Measurements from ENCODE around the gene VENTX.

VENTX gene

GRCh38 chr10:133278577-133279265 is 41.1 kb downstream of the VENTX start:
- Histone ChIP-seq H3K4me3 (ENCODE audit: insufficient read depth, low read depth, low read length) (no peak overlapping the region), H3K9me3 (ENCODE audit: control insufficient read depth, low read length) (no peaks in the 10 kb centered on the region), H3K27me3 (ENCODE audit: control insufficient read depth, insufficient read depth, low read length, poor library complexity, severe bottlenecking) (peaks cover 20% of the 10 kb centered on the region), H3K27ac (ENCODE audit: insufficient read depth, low read depth, low read length, poor library complexity, severe bottlenecking) (no peak overlapping the region), H3K36me3 (ENCODE audit: control insufficient read depth, insufficient read depth, low read length) (no peaks in the 10 kb centered on the region), H3K4me1 (ENCODE audit: control insufficient read depth, insufficient read depth, low read length) (peaks cover 23% of the 10 kb centered on the region)
- WGBS, 2 experiments, result 90 to 91% methylated on average over 19 of the region's 19 CpGs

DNA sequence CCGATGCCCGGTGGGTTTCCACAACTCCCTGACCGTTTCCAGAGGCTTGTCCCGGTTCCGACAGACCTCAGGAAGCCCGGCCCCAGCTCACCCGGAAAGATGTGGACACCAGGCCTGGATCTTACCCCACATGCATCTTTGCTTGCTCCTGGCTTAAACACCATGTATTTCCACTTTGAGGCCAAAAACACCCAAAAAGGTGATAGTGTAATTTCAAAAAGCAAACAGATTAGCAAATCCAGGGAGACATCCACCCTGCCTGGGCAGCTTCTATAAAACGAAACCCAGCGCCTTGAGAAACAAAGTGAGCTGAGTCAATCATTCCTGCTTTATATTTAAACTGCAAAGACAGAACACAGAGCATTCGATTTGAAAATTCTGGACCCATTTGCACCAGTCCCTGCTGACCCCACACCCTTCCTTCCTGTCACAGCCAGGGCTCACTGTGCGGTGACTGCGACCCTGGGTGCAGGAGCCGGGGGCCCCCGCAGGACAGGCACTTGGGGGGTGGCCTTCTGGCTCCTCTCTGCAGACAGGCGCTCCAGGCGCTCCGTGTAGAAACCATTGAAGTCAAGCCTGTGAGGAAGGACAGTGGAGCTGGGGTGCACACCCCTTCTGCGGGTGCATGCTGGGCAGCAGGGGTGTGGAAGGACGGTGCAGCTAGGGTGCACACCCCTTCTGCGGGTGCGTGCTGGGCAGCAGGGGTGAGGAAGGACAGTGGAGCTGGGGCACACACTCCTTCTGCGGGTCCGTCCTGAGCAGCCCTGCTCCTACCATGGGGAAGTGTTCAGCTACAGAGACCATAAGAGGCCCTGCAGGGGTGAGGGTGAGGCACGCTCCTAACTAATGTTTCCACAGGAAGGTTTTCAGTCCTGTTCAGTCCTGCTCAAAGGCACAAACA is 41.9 kb downstream of the VENTX start:
- Histone ChIP-seq H3K4me1 (ENCODE audit: control insufficient read depth, insufficient read depth, low read length) (peaks cover 23% of the 10 kb centered on the region), H3K27me3 (ENCODE audit: control insufficient read depth, insufficient read depth, low read length, poor library complexity, severe bottlenecking) (peaks cover 20% of the 10 kb centered on the region), H3K27ac (ENCODE audit: insufficient read depth, low read depth, low read length, poor library complexity, severe bottlenecking) (no peak overlapping the region), H3K4me3 (ENCODE audit: insufficient read depth, low read depth, low read length) (no peak overlapping the region), H3K36me3 (ENCODE audit: control insufficient read depth, insufficient read depth, low read length) (no peaks in the 10 kb centered on the region), H3K9me3 (ENCODE audit: control insufficient read depth, low read length) (no peaks in the 10 kb centered on the region)
- WGBS, 2 experiments, result 94 to 95% methylated on average over 24 of the region's 24 CpGs

GRCh38 chr10:133280391-133281059 is 42.9 kb downstream of the VENTX start:
- peaks cover 15% of the 10 kb centered on the region for H3K4me1 ChIP-seq (ENCODE audit: control insufficient read depth, insufficient read depth, low read length)
- no peak overlapping the region for H3K27ac ChIP-seq (ENCODE audit: insufficient read depth, low read depth, low read length, poor library complexity, severe bottlenecking)
- no peak overlapping the region for H3K4me3 ChIP-seq (ENCODE audit: insufficient read depth, low read depth, low read length)
- H3K9me3 ChIP-seq (ENCODE audit: control insufficient read depth, low read length), result no peaks in the 10 kb centered on the region
- no peaks in the 10 kb centered on the region for H3K36me3 ChIP-seq (ENCODE audit: control insufficient read depth, insufficient read depth, low read length)
- peaks cover 15% of the 10 kb centered on the region for H3K27me3 ChIP-seq (ENCODE audit: control insufficient read depth, insufficient read depth, low read length, poor library complexity, severe bottlenecking)
- WGBS, 2 experiments, result 93% methylated on average over 10 of the region's 10 CpGs

GRCh38 chr10:133281084-133281483 is 43.4 kb downstream of the VENTX start:
- Histone ChIP-seq H3K9me3 (ENCODE audit: control insufficient read depth, low read length) (no peaks in the 10 kb centered on the region), H3K27ac (ENCODE audit: insufficient read depth, low read depth, low read length, poor library complexity, severe bottlenecking) (no peak overlapping the region), H3K4me3 (ENCODE audit: insufficient read depth, low read depth, low read length) (no peak overlapping the region), H3K36me3 (ENCODE audit: control insufficient read depth, insufficient read depth, low read length) (peaks cover 4% of the 10 kb centered on the region), H3K4me1 (ENCODE audit: control insufficient read depth, insufficient read depth, low read length) (peaks cover 9% of the 10 kb centered on the region), H3K27me3 (ENCODE audit: control insufficient read depth, insufficient read depth, low read length, poor library complexity, severe bottlenecking) (peaks cover 9% of the 10 kb centered on the region)
- 96 to 97% methylated on average over 14 of the region's 15 CpGs for WGBS, 2 experiments

DNA sequence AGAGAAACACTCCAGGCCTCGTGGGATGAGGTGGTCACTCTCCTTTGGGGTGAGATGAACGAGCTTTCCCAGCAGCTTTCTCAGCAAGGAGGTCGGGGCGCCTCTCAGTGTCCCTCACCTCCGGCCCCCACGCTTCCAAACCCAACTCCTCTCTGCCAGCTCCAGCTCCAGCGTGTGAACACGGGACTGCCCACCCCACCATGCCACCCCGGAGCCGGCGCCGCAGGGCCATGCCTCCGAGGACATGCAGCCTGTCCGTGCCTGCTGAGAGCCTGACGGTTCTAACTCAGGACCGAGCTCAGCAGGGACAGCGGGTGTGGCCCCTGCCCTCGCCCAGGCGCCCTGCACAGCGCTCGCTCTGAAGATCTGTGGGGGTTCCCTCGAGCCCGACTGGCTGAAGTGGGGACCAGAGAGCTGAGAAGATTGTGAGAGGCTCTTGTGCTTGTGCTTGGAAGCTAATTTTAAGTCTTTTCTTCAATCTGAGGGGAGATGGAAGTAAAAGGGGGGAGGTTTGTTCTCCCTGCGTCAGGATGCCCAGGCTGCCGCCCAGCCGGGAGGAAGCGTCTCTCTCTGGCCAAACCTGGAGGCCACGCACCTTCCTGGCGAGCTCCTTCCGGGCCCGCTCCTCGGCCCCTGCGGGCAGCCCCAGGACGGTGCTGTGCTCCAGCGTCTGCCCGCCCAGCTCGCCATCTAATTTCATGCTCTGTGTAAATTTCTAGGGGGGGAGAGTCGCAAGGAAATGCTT is 44.1 kb downstream of the VENTX start:
- H3K4me3 ChIP-seq (ENCODE audit: insufficient read depth, low read depth, low read length), result no peak overlapping the region
- peaks cover 7% of the 10 kb centered on the region for H3K36me3 ChIP-seq (ENCODE audit: control insufficient read depth, insufficient read depth, low read length)
- WGBS, 2 experiments, result 93 to 95% methylated on average over 38 of the region's 38 CpGs
- H3K27ac ChIP-seq (ENCODE audit: insufficient read depth, low read depth, low read length, poor library complexity, severe bottlenecking), result no peak overlapping the region
- no peaks in the 10 kb centered on the region for H3K9me3 ChIP-seq (ENCODE audit: control insufficient read depth, low read length)
- peaks cover 2% of the 10 kb centered on the region for H3K27me3 ChIP-seq (ENCODE audit: control insufficient read depth, insufficient read depth, low read length, poor library complexity, severe bottlenecking)
- H3K4me1 ChIP-seq (ENCODE audit: control insufficient read depth, insufficient read depth, low read length), result peaks cover 3% of the 10 kb centered on the region

DNA sequence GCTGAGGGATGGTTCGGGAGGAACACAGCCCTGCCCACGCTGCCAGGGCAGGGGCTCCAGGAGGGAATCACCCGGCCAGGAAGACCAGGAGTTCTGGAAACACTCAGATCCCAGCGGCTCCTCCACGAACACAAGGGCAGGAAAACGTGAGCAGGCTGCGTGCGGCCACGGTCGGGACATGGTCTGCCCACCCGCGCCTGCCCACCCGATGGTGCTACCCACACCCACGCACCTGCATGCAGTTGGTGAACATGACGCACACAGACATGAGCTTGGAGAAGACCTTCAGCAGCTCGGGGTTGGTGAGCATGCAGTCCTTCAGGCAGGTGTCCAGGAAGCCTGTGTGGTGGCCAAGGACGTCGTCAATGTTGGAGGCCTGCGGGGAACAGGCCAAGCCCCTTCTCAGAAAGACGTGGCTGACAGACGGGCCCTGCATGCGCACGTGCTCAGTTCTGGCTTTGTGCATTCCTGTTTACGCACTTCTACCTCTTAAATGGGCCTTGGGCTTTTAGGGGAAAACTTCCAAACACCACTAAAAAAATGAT is 45.3 kb downstream of the VENTX start:
- WGBS, 2 experiments, result 93 to 96% methylated on average over 24 of the region's 24 CpGs
- Histone ChIP-seq H3K27me3 (ENCODE audit: control insufficient read depth, insufficient read depth, low read length, poor library complexity, severe bottlenecking) (no peaks in the 10 kb centered on the region), H3K4me3 (ENCODE audit: insufficient read depth, low read depth, low read length) (no peak overlapping the region), H3K36me3 (ENCODE audit: control insufficient read depth, insufficient read depth, low read length) (peaks cover 10% of the 10 kb centered on the region), H3K9me3 (ENCODE audit: control insufficient read depth, low read length) (no peaks in the 10 kb centered on the region), H3K27ac (ENCODE audit: insufficient read depth, low read depth, low read length, poor library complexity, severe bottlenecking) (no peak overlapping the region), H3K4me1 (ENCODE audit: control insufficient read depth, insufficient read depth, low read length) (no peaks in the 10 kb centered on the region)

- H3K4me3 ChIP-seq (ENCODE audit: insufficient read depth, low read depth, low read length), result no peak overlapping the region
- peaks cover 12% of the 10 kb centered on the region for H3K36me3 ChIP-seq (ENCODE audit: control insufficient read depth, insufficient read depth, low read length)
- H3K9me3 ChIP-seq (ENCODE audit: control insufficient read depth, low read length), result no peaks in the 10 kb centered on the region
- no peak overlapping the region for H3K27ac ChIP-seq (ENCODE audit: insufficient read depth, low read depth, low read length, poor library complexity, severe bottlenecking)
- no peaks in the 10 kb centered on the region for H3K27me3 ChIP-seq (ENCODE audit: control insufficient read depth, insufficient read depth, low read length, poor library complexity, severe bottlenecking)
- 95 to 96% methylated on average over 24 of the region's 24 CpGs for WGBS, 2 experiments
- no peaks in the 10 kb centered on the region for H3K4me1 ChIP-seq (ENCODE audit: control insufficient read depth, insufficient read depth, low read length)
These were observed 46.3 kb downstream of the VENTX start for GRCh38 chr10:133283931-133284330.

- no peaks in the 10 kb centered on the region for H3K27me3 ChIP-seq (ENCODE audit: control insufficient read depth, insufficient read depth, low read length, poor library complexity, severe bottlenecking)
- H3K4me1 ChIP-seq (ENCODE audit: control insufficient read depth, insufficient read depth, low read length), result no peaks in the 10 kb centered on the region
- H3K4me3 ChIP-seq (ENCODE audit: insufficient read depth, low read depth, low read length), result no peak overlapping the region
- no peaks in the 10 kb centered on the region for H3K9me3 ChIP-seq (ENCODE audit: control insufficient read depth, low read length)
- peaks cover 19% of the 10 kb centered on the region for H3K36me3 ChIP-seq (ENCODE audit: control insufficient read depth, insufficient read depth, low read length)
- H3K27ac ChIP-seq (ENCODE audit: insufficient read depth, low read depth, low read length, poor library complexity, severe bottlenecking), result no peak overlapping the region
- 93 to 95% methylated on average over 36 of the region's 36 CpGs for WGBS, 2 experiments
These were observed 47.6 kb downstream of the VENTX start for GRCh38 chr10:133285217-133285616.

DNA sequence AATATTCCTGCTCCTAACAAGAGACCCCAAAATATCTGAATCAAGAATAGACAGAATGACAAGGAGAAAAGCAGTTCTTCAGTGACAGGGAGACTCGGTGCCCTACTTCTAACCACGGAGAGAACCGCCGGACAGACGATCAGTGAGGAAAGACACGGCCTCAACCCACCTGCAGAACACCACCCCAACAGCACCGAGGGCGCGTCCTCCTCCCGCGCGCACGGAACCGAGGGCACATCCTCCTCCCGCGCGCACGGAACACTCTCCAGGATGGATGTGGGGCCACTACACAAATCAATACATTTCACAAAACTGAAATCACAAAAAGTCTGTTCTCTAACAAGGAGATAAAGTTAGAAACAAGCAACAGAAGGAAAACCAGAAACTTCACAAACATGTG is 48.7 kb downstream of the VENTX start:
- 90 to 91% methylated on average over 18 of the region's 18 CpGs for WGBS, 2 experiments
- Histone ChIP-seq H3K36me3 (ENCODE audit: control insufficient read depth, insufficient read depth, low read length) (peaks cover 19% of the 10 kb centered on the region), H3K4me3 (ENCODE audit: insufficient read depth, low read depth, low read length) (no peak overlapping the region), H3K9me3 (ENCODE audit: control insufficient read depth, low read length) (no peaks in the 10 kb centered on the region), H3K4me1 (ENCODE audit: control insufficient read depth, insufficient read depth, low read length) (no peaks in the 10 kb centered on the region), H3K27me3 (ENCODE audit: control insufficient read depth, insufficient read depth, low read length, poor library complexity, severe bottlenecking) (no peaks in the 10 kb centered on the region), H3K27ac (ENCODE audit: insufficient read depth, low read depth, low read length, poor library complexity, severe bottlenecking) (no peak overlapping the region)

Measured in ectodermal cell (in vitro differentiated cells).